ENCODE data around the gene CEP19.
"Not testable (repeated sequence)": the region's sequence is repeated elsewhere in the genome, so short reads cannot be mapped to it uniquely, and the experiment has no call there.

CEP19 gene

GRCh38 chr3:196711838-196712513 lies at the start of gene CEP19, which contains the start of gene PIGX:
CEP19 (minus strand) TSS chr3:196712250; CDS start chr3:196708657, 3,593 bp downstream.
PIGX (plus strand) TSS chr3:196712377.
- DNase-seq: peak; percentile 89

DNA sequence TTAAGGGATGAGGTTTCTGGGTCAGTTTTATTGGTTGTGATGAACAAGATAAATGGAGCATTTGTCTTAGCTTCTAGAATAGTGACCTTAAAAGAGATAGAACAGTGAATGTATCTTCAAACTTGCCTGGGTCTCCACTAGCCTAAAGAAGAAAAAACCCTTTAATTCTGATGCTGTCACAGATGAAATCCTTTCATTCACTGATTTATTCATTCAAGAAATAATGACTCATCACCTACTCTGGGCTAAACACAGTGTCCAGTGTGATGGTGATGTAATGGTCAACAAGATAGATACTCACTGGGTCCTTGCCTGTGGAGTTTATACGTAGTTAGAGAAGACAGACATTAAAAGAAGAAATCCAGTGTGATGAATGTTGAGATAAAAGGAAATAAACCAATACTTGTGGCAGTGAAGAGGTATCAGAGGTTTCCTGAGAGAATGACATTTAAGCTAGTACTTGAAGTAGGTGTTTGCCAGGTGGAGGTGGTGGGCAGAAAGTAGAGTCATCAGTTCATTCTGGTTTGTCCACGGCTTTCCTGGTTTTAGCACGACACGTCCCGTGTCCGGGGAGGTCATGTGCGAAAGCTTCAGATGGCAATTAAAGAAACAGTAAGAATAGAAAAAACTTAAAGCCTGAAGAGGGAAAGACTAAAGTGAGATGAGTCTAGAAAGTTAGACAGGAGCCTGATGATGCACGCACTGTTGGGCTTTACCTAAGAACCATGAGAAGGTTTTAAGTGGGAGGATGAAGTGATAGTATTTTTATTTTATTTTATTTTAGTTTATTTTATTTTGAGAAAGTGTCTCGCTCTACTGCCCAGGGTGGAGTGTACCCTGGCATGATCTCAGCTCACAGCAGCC lies 46.1 kb upstream of the CEP19 start:
- DNase-seq: no peak

- DNase-seq: no peak
Observed at GRCh38 chr3:196756732-196757131, 44.7 kb upstream of the CEP19 start.

DNA sequence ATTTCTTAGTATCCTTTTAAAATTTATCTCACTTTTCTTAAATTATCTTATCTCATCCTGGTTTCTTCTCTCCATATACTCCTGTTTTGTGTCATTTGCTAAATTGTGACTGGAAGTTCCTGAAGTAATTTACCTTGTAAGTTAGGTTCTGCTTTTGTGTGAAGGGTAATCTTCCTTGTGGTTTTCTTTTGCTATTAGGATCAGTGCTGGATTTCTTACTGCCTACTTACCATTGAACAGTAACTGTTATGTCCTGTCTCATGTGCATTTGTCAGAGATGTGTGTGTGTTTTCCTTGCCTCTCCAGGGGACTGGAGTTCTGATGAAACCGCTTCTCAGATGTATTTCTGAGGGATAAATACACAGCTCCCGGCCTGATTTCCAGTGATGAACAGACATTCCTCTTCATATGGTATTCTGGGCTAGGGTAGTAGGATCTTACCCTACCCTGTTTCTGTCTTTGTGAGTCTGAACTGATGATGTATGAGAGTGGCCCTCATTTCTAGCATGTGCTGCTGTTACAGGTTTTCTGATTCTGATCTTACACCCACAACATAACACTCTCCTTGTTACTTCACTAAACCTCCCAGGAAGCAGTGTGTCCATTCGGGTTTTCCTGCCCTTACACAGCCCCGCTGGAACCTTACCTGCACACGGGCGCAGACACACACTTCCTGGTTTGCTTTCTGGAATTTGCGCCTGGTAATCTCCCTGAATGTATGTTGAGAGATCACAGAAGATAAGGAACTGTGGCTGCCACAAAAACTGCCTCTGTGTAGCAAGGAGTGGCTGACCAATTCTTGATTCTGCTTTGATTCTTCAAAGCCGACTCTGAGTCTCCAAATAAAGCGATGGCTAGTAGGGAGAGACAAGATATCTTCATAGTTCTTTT lies 42.3 kb upstream of the CEP19 start:
- no peak for DNase-seq

GRCh38 chr3:196753201-196753600 lies 41.2 kb upstream of the CEP19 start:
- DNase-seq: no peak

DNA sequence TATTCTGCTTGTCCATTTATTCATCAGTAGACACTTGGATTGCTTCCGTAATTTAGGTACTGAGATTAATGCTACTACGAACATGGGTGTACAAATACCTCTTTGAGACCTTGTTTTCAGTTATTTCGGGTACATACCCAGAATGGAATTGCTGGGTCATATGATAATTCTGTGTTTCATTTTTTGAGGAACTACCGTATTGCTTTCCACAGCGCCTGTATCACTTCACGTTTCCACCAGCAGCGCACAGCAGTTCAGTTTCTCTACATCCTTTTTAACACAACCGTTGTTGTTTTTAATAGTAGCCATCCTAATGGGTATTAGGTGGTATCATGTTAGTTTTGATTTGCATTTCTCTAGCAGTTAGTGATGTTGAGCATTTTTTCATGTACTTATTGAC lies 37.1 kb upstream of the CEP19 start:
- DNase-seq: no peak

DNA sequence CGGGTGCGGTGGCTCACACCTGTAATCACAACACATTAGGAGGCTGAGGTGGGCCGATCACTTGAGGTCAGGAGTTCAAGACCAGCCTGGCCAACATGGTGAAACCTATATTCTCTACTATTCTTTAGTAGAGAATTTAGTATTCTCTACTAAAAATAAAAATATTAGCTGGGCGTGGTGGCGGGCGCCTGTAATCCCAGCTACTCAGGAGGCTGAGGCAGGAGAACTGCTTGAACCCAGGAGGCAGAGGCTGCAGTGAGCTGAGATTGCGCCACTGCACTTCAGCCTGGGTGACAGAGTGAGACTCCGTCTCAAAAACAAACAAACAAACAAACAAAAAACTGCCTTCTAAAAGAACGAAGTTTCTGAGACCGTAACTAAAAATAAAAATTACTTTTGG lies 31.5 kb upstream of the CEP19 start:
- DNase-seq: not testable (repeated sequence)

DNA sequence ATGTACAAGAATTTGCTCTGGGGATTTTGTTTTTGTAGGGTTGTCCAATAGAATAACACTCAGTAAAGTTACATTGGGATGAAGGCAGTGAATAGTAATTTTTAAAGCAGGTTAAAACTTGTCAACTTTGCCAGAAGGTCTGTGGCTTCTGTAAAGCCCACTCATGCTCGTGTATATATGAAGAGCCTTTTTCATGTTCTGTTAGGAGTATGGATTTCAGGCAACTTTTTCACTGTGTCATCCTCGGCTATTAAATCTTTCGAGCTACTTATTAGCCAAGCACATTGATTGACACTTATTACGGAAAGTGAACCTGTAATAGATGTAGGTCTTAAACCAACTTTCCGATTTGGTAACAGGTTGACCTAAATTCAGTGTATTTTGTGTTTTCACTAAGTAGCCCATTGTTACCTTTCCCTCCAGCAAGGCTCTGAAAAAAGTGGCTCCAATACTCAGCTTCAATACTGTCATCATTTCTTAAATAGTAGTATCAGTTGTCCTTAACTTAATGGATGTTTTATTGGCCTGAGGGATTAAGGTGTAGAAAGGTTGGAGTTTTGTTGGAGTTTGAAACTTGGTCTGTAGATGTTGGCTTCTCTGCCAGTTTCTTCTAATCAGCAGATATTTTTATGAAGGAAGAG lies 29.3 kb upstream of the CEP19 start:
- no peak for DNase-seq

- DNase-seq: peak; percentile 37
Observed at GRCh38 chr3:196740481-196741248, 28.6 kb upstream of the CEP19 start.

- DNase-seq: peak; percentile 90
Observed at GRCh38 chr3:196739671-196740480, 27.8 kb upstream of the CEP19 start, which contains the start of gene PAK2. PAK2 (plus strand) TSS chr3:196739857; CDS start chr3:196782647, 42,790 bp downstream.

- DNase-seq: no peak
Observed at GRCh38 chr3:196737655-196738054, 25.6 kb upstream of the CEP19 start.

DNA sequence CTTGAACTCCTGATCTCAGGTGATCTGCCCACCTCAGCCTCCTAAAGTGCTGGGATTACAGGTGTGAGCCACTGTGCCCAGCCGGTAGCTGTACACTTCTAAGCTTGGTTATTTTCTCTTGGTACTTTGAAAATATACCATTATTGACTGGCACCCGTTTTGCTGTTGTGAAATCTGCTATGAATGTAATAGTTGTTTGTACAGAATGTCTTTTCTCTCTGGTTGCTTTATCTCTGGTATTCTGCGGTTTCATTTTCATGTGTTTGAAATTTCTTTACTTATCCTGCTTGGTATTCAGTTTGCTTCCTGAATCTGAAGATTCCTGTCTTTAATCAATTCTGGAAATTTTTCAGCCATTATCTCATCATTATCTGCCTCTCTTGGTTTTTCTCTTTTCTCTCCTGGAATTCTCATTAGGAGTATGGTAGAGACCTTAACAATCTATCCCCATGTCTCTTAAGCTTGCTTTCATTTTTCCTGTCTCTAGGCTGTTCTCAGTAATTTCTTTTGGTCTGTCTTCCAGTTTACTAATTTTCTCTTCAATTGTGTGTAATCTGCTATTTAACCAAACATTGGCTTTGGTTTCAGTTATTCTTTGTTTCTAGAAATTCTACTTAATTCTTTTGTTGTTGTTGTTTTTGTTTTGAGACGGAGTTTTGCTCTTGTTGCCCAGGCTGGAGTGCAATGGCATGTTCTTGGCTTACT lies 24.8 kb upstream of the CEP19 start:
- no peak for DNase-seq

GRCh38 chr3:196735751-196736150 lies 23.7 kb upstream of the CEP19 start:
- no peak for DNase-seq

DNA sequence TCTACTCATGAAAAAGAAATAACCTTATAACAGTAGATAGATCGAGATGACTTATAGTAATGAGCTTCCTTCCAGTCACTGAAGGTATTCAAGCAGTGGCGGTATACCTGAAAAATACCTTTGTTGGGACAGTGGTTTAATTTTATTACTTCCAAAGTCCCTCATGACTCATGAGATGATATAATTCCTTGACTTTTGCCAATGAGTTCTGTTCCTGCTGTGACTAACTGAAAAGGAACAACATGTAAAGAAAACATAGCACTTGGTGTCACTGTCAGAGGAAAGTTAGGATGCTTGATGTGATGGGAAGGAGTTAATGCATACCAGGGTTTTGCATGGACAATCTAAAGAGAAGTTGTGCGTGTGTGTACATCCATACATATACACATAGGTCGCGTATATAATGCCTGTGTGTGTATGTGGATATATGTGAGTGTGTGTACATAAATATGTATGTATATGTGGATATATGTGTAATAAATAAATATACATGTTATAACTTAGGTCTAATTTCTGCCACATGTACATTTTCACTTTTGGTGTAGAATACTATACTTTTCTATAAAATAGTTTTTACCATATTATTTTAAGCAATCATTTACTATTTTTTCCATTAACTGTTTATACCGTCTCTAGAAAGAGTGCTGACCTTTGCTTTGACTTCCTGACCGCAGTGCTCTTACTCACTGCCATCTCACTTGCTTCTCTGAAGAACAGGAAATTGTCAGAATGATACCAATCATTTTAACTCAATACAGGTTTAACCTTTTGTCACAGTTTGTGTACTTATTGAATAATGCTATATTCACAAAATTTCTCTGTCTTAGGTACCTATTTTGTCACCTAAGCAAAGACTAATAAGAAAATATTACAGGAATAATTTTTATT lies 15.0 kb upstream of the CEP19 start:
- no peak for DNase-seq

DNA sequence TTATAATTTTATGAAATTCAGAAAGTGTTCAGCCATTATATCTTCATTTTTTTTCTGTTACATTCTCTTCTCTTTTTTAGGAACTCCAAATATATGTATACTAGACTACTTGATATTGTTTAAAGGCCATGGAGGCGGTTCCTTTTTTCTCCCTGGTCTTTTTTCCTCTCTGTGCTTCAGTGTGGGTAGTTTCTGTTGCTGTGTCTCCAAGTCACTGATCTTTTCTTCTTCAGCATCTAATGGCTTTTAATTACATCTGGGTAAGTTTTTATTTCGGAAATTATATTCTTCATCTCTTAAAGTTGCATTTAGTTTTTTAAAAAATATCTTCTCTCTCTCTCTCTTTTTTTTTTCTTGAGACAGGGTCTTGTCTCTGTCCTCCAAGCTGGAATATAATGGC lies 9.0 kb upstream of the CEP19 start:
- DNase-seq: no peak

- not testable (repeated sequence) for DNase-seq
Observed at GRCh38 chr3:196717162-196717561, 5.1 kb upstream of the CEP19 start.

DNA sequence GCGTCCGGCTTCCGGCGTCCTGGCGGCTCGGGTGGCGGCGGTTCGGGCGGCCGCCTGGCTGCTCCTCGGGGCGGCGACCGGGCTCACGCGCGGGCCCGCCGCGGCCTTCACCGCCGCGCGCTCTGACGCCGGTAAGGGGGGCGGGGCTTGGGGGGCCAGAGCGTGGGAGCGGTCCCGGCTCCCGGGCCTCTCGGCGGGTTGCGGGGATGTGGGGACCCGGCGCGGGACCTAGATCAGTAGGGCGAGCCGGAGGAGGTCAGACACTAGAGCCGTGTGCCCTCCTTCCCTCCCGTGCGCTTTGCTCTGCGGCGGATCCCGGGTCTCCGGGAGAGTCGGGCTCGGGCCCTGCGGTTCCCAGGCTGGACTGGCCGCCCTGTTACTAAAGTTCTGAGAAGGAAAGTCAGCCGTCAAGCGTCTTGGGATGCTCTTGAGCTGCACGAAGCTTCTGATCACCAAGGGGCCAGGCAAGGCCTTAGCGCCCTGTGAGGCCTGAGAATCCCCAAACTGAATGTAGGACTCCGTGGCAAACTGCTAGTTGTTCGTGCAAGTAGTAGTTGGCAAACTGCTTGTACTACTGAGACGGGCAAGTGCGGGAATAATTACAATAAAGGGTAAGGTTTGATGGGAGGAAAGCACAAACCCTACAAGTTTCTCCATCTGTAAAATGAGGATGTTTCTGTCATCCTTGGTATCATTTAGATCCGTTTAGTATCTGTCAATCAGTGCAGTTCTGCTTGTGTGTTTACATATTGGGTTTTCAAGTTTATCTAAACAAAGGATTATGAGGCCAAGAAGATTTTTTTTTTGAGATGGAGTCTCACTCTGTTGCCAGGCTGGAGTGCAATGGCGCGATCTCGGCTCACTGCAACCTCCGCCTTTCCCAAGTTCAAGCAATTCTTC lies 714 bp upstream of the CEP19 start:
- DNase-seq: peak; percentile 36

GRCh38 chr3:196708467-196708866 lies 3.6 kb downstream of the CEP19 start:
- no peak for DNase-seq
